Measurements from ENCODE around the gene ANGPTL7.

The ANGPTL7 gene

GRCh38 chr1:11198257-11198656, 9.1 kb downstream of the ANGPTL7 start:
- H3K9me3 Mint-ChIP-seq = no peaks in the 10 kb centered on the region
- H3K36me3 Mint-ChIP-seq (ENCODE audit: low read depth) = peaks cover 31% of the 10 kb centered on the region
- H3K27ac Mint-ChIP-seq = no peak overlapping the region
- no peaks in the 10 kb centered on the region for H3K4me1 Mint-ChIP-seq (ENCODE audit: low read depth)
- no peak overlapping the region for H3K4me3 Mint-ChIP-seq
- no peak for DNase-seq (ENCODE audit: low spot score)
- H3K27me3 Mint-ChIP-seq (ENCODE audit: low read depth) = no peaks in the 10 kb centered on the region

DNA sequence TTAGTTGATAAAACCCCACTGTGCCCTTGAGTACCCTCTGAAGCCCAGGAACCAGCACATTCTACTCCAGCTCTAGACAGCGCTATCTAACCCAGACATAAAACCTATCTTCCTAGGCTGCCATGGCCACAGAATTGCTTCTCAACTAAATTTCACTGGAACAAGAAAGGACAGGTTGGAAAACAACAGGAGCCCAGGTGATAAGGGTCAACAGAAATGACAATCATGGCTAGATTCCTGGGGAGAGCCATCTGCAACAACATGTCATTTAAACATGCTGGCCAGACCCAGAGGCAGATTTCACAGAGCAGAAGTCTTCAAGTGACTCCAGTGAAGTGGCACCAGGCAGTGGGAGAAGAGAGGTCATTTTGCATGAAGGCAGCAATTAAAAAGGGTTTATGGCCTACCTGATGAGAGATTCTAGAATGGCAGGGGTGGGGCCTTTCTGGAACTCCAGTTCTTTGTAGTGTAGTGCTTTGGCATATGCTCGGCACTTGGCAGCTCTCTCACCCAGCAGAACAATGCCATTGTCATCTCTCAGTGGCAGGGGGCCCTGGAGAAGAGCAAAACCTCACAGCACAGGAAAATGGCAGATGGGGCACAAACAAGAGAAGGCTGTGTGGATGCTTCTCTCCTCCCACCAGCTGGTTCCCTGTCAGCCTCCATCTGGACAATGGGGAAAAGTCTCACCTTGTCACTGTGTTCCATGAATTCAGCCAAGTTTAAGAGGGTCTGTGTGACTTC, 9.9 kb downstream of the ANGPTL7 start:
- no peaks in the 10 kb centered on the region for H3K4me1 Mint-ChIP-seq (ENCODE audit: low read depth)
- H3K9me3 Mint-ChIP-seq = no peaks in the 10 kb centered on the region
- no peak for DNase-seq (ENCODE audit: low spot score)
- peaks cover 35% of the 10 kb centered on the region for H3K36me3 Mint-ChIP-seq (ENCODE audit: low read depth)
- H3K27me3 Mint-ChIP-seq (ENCODE audit: low read depth) = no peaks in the 10 kb centered on the region
- no peak overlapping the region for H3K27ac Mint-ChIP-seq
- H3K4me3 Mint-ChIP-seq = no peak overlapping the region

DNA sequence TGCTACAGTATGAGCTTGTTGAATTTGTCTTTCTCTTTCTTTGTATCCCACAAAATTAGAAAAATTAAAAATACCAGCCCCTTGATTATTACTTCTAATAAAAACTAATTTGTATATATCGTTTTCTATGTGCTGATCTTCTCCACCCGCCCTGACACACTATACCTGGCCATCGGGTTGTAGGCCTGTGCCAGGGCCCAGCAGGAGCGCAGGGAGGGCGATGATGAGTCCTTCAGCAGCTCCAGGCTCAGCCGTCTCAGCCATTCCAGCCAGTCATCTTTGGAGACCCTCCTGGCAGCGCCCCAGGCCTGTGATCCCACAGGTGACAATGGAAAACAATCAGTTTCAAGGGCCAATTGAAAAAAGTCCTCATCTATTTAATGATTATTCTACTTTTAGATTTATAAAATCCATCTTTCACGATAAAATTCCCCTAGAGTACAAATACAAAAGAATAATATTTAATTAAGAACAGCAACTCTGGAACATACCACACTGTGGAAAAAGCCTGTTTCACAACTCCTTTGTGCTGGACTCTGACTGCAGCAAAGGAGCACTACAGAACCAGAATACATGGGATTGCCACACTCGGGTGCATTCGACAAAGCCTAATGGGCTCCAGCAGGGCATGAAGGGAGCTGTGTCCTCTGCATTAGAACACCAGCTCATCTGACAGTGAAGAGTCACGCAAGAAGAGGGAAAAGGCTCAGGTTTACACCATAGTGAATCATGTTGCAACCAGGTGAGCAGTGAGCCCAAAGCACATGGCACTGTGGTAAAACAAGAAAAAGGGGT, 15.4 kb downstream of the ANGPTL7 start:
- Mint-ChIP-seq H3K9me3 (no peaks in the 10 kb centered on the region), H3K27me3 (ENCODE audit: low read depth) (no peaks in the 10 kb centered on the region), H3K4me3 (no peak overlapping the region), H3K27ac (no peak overlapping the region), H3K4me1 (ENCODE audit: low read depth) (no peaks in the 10 kb centered on the region), H3K36me3 (ENCODE audit: low read depth) (peaks cover 31% of the 10 kb centered on the region)
- no peak for DNase-seq (ENCODE audit: low spot score)

DNA sequence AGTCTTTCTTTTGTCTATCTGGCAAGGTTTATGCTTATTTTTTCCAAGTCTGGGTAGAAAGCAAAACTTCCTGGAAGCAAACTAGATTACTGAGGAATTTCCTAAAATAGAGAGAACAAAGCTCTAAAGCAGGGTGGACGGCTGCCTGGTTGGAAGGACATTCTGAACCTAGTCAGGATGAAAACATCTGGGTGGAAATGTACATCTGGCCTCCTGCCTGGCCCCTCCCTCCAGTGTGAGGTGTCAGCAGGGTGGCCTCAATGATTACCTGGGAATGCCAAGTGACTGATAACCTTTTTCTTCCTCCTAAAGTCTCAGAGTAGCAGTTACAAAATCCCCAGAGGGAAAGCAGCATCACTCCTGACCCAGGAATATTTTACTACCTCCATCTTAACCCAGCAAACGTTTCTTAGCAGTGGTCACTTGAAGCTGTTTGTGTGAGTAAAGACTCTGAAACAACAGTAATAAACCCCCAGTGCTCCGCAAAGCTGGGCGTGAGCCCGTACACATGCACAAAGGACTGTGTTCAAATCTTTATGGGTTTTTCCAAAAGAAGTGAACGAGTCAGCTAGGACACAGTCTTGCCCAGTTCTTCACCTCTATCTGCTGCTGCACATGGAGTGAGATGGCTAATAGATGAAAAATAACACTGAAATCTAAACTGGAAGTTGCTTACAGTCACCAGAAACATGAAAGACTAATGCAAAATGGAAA, 18.9 kb downstream of the ANGPTL7 start:
- Mint-ChIP-seq H3K9me3 (no peaks in the 10 kb centered on the region), H3K36me3 (ENCODE audit: low read depth) (peaks cover 46% of the 10 kb centered on the region), H3K4me3 (no peak overlapping the region), H3K27ac (no peak overlapping the region), H3K4me1 (ENCODE audit: low read depth) (no peaks in the 10 kb centered on the region), H3K27me3 (ENCODE audit: low read depth) (no peaks in the 10 kb centered on the region)
- no peak for DNase-seq (ENCODE audit: low spot score)

DNA sequence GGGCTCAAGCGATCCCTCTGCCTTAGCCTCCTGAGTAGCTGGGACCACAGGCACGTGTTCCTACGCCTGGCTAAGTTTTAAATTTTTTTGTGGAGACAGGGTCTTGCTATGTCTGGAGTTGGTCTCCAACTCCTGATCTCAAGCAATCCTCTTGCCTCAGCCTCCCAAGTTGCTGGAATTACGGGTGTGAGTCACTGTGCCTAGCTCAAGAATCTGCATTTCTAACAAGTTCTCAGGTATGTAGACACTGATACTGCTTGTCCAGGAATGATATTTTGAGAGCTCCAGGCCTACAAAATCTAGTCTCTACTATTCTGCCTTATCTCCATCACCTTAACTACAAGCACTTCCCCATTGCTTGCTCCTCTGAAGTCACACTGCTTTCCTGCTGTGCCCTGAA, 22.3 kb downstream of the ANGPTL7 start:
- Mint-ChIP-seq H3K36me3 (ENCODE audit: low read depth) (peaks cover 42% of the 10 kb centered on the region), H3K9me3 (no peaks in the 10 kb centered on the region)

DNA sequence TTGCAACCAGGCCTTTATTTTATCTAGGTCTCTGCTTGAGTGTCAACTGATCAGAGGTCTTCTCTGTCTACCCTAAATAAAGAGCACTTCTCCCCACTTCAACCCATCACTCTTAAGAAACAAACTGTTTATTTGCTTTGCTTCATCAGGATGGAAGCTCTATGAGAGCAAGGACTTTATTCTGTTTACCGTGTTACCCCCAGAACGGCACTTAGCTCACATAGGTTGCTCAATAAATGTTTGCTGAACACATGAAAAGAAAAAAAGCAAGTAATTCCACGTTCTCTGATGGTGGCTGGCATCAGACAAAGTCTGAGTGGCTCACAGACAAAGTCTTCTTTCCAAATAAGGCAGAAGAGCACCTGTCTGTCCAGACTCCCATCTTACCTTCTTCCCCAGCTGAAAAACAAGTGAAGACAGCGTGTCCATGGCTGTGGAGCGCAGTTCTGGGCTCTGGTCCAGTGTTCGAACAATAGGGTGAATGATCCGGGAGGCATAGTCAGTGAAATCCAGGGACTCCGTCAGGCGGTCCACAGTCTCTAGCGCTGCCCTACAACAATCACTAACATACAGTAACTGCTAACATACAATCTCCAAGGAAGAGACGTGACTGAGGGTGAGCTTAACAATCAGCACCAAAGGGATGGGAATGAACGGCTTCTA, 22.9 kb downstream of the ANGPTL7 start:
- DNase-seq (ENCODE audit: low spot score) = no peak
- peaks cover 46% of the 10 kb centered on the region for H3K36me3 Mint-ChIP-seq (ENCODE audit: low read depth)
- H3K4me3 Mint-ChIP-seq = no peak overlapping the region
- no peak overlapping the region for H3K27ac Mint-ChIP-seq
- H3K4me1 Mint-ChIP-seq (ENCODE audit: low read depth) = no peaks in the 10 kb centered on the region
- H3K27me3 Mint-ChIP-seq (ENCODE audit: low read depth) = no peaks in the 10 kb centered on the region
- no peaks in the 10 kb centered on the region for H3K9me3 Mint-ChIP-seq

More for the DNA sequence above, 22.3 kb downstream of the ANGPTL7 start:
- DNase-seq (ENCODE audit: low spot score) = no peak
- no peak overlapping the region for H3K27ac Mint-ChIP-seq
- no peaks in the 10 kb centered on the region for H3K4me1 Mint-ChIP-seq (ENCODE audit: low read depth)
- no peaks in the 10 kb centered on the region for H3K27me3 Mint-ChIP-seq (ENCODE audit: low read depth)
- no peak overlapping the region for H3K4me3 Mint-ChIP-seq

DNA sequence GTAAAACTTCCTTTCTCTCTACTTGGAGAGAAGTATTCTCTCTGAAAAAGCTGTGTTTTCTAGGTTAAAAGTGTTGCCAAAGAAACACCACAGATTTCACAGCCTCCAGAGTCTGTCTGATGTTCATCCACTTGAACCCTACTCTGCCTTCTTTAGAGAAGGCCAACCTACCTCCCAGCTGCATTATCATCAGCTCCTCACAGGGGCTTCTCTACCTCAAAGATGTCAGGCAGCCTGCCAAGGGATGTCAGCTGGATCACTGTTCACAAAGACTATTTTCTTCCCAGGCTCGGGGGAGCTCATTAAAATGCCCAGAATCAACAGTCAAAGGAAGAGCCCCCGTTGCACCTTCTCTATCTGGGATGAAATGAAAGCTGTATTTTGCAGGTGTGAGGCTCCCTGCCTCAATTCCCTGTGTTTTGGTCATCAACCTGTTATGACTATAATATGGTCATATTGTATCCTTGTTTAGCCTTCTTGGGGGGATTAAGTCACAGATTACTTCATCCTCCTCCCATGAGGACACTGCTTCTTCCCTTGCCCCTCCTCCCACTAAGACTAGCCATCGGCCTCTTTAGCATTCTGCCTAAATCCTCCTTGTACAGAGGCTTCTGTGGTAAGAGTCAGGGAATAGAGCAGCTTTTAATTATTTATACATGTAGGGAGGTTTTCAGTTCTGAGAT, 25.7 kb downstream of the ANGPTL7 start:
- Mint-ChIP-seq H3K36me3 (ENCODE audit: low read depth) (peaks cover 48% of the 10 kb centered on the region), H3K4me1 (ENCODE audit: low read depth) (no peaks in the 10 kb centered on the region), H3K4me3 (no peak overlapping the region), H3K9me3 (no peaks in the 10 kb centered on the region), H3K27ac (no peak overlapping the region), H3K27me3 (ENCODE audit: low read depth) (no peaks in the 10 kb centered on the region)
- DNase-seq (ENCODE audit: low spot score) = no peak

GRCh38 chr1:11215381-11216005, 26.3 kb downstream of the ANGPTL7 start:
- Mint-ChIP-seq H3K9me3 (no peaks in the 10 kb centered on the region), H3K27me3 (ENCODE audit: low read depth) (no peaks in the 10 kb centered on the region), H3K4me3 (no peak overlapping the region), H3K4me1 (ENCODE audit: low read depth) (no peaks in the 10 kb centered on the region), H3K27ac (no peak overlapping the region), H3K36me3 (ENCODE audit: low read depth) (peaks cover 49% of the 10 kb centered on the region)
- no peak for DNase-seq (ENCODE audit: low spot score)

DNA sequence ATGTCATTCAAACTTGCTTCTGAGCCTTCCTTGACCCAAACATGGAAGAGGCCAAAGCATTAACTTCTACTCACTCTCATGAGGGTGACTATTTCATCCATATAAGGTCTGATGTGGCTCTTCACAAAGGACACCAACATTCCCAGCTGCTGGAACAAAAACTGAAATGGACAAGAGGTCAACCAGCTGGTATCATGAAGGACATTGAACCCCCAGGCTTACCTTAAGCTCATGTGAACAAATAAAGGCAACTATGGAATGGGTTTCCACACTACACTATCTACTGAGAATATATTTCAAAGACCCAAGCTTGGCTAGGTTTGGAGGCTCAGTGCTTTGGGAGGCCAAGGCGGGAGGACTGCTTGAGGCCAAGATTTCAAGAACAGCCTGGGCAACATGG, 26.9 kb downstream of the ANGPTL7 start:
- Mint-ChIP-seq H3K9me3 (no peaks in the 10 kb centered on the region), H3K4me1 (ENCODE audit: low read depth) (no peaks in the 10 kb centered on the region), H3K27ac (no peak overlapping the region), H3K36me3 (ENCODE audit: low read depth) (peaks cover 48% of the 10 kb centered on the region), H3K27me3 (ENCODE audit: low read depth) (no peaks in the 10 kb centered on the region), H3K4me3 (no peak overlapping the region)
- no peak for DNase-seq (ENCODE audit: low spot score)

- peak overlapping the region; percentile 35 for H3K4me3 Mint-ChIP-seq
- no peaks in the 10 kb centered on the region for H3K27me3 Mint-ChIP-seq (ENCODE audit: low read depth)
- H3K36me3 Mint-ChIP-seq (ENCODE audit: low read depth) = peaks cover 48% of the 10 kb centered on the region
- H3K4me1 Mint-ChIP-seq (ENCODE audit: low read depth) = peaks cover 10% of the 10 kb centered on the region
- DNase-seq (ENCODE audit: low spot score) = no peak
- H3K9me3 Mint-ChIP-seq = no peaks in the 10 kb centered on the region
- peak overlapping the region; percentile 61 for H3K27ac Mint-ChIP-seq
Measured at GRCh38 chr1:11227106-11228077, 38.2 kb downstream of the ANGPTL7 start.

- H3K4me3 Mint-ChIP-seq = no peak overlapping the region
- H3K9me3 Mint-ChIP-seq = no peaks in the 10 kb centered on the region
- H3K36me3 Mint-ChIP-seq (ENCODE audit: low read depth) = peaks cover 64% of the 10 kb centered on the region
- DNase-seq (ENCODE audit: low spot score) = no peak
- H3K4me1 Mint-ChIP-seq (ENCODE audit: low read depth) = peaks cover 10% of the 10 kb centered on the region
- no peak overlapping the region for H3K27ac Mint-ChIP-seq
- no peaks in the 10 kb centered on the region for H3K27me3 Mint-ChIP-seq (ENCODE audit: low read depth)
Measured at GRCh38 chr1:11229203-11229602, 40.0 kb downstream of the ANGPTL7 start.

DNA sequence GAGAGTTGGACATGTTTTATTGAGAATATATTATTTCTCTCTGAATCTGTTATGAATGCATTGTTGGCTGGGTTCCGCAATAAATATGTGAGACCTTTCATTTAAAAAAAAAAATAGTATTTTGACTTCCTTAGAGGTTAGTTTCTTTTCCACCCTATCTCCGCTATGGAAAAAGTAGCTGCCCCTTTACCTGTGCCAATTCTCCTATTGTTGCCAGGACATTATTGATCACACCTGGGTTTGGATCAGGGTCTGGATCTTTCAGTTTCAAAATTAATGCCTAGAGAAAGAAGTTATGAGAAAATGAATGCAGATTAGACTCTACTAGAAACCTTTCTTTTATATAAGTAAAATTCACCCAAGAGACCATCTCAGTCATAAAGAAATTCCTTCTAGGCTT, 44.1 kb downstream of the ANGPTL7 start:
- no peak overlapping the region for H3K27ac Mint-ChIP-seq
- H3K27me3 Mint-ChIP-seq (ENCODE audit: low read depth) = no peaks in the 10 kb centered on the region
- peaks cover 65% of the 10 kb centered on the region for H3K36me3 Mint-ChIP-seq (ENCODE audit: low read depth)

More for the DNA sequence above, 44.1 kb downstream of the ANGPTL7 start:
- Mint-ChIP-seq H3K9me3 (no peaks in the 10 kb centered on the region), H3K4me1 (ENCODE audit: low read depth) (peaks cover 5% of the 10 kb centered on the region), H3K4me3 (no peak overlapping the region)
- DNase-seq (ENCODE audit: low spot score) = no peak
